HG03460 (cell line): Measurements from ENCODE around the gene CSRNP3.

Experiments used
- ATAC-seq: cut with Tn5 transposase; IDR thresholded peaks from one replicate; pipeline ENCODE4 v1.9.1; 2021; ENCODE audit not compliant: unreplicated experiment

Gene CSRNP3, protein sequence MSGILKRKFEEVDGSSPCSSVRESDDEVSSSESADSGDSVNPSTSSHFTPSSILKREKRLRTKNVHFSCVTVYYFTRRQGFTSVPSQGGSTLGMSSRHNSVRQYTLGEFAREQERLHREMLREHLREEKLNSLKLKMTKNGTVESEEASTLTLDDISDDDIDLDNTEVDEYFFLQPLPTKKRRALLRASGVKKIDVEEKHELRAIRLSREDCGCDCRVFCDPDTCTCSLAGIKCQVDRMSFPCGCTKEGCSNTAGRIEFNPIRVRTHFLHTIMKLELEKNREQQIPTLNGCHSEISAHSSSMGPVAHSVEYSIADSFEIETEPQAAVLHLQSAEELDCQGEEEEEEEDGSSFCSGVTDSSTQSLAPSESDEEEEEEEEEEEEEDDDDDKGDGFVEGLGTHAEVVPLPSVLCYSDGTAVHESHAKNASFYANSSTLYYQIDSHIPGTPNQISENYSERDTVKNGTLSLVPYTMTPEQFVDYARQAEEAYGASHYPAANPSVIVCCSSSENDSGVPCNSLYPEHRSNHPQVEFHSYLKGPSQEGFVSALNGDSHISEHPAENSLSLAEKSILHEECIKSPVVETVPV

DNA sequence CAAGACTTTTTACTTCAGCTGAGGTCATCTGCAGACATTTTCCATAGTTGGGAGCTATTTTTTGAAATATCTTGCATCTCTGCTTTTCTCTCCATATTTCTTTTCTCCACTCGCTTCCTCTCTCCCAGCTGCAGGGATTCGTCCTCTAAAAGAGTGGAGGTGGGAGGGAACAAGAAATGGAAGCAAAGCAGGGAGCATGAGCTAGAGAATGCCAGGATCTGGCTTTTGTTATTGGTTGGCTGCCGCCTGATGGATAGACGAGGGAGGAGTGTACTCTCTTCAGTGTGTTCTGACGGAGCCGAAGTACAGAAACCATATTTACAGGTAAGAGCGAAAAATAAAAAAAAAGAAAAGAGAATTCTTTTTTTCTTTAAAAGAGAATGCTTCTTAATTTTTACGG lies at the start of gene CSRNP3:
TSS of gene CSRNP3 (plus strand) at position 282 of the 400 bp plus-strand sequence. CDS start 125,368 bp downstream, outside the sequence.
- ATAC-seq = no peak

DNA sequence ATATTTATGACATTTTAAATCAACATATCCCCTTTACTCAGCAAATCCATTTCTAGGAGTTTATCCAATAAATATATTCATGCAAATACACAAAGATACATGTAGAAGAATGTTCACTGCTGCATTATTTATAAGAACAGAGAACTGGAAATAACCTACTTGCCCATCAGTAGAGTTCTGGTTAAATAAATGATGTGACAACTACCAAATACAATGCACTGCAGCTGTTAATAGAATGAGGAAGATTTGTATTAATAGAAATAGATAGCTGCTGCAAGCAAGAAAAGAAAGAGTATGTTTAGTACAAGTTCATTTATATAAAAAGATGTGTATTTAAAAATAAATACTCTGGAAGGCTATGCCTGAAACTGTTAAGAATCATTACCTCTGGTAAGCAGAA lies 49.3 kb upstream of the CSRNP3 start:
- ATAC-seq = no peak

DNA sequence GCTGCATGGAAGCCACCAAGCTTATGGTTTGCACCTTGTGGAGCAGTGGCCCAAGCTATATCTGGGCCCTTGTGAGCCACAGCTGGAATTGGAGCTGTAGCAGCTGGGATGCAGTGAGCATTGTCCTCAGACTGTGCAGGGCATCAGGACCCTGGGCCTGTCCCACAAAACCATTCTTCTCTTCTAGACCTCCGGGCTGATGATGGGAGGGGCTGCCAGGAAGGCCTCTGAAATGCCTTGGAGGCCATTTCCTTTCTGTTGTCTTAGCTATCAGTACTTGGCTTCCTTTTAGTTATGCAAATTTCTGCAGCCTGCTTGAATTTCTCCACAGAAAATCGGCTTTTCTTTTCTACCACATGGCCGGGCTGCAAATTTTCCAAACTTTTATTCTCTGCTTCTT lies 46.4 kb upstream of the CSRNP3 start:
- ATAC-seq = no peak

DNA sequence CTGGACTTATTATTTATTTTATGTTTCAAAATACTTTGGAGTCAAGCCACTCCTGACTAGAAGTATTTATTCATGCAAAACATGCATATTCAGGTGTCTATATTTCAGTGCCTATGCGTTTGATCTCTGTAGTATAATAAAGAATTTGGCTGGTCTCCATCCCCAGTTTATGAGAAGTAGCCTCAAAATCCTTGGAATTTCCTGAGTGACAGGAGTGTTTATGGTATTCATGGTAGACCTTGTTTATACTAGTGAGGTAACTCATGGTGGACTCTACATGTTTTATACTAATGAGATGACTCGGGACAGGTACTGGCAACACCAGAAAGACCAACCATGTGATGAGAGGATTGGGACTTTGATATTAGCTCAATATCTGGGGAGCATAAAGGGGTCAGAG lies 43.9 kb upstream of the CSRNP3 start:
- no peak for ATAC-seq

DNA sequence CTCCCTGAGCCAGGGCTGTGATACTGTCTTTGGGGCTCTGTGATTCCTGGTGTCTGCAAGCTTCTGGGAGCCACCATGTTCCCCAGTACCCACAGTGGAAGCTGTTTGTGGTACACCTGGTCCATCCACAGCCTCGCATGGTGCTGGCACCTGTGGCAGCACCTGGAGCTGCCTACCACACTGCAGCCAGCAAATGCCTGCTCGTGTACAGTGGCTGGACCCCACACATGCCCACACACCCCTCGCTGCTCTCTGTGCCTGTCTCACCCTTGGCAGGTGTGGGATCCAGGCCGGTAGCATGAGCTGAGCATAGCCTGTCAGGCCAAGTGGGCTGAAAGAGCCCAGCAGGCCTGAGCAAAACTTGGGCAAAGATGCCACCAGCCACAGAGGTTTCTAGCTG lies 41.8 kb upstream of the CSRNP3 start:
- ATAC-seq = no peak

DNA sequence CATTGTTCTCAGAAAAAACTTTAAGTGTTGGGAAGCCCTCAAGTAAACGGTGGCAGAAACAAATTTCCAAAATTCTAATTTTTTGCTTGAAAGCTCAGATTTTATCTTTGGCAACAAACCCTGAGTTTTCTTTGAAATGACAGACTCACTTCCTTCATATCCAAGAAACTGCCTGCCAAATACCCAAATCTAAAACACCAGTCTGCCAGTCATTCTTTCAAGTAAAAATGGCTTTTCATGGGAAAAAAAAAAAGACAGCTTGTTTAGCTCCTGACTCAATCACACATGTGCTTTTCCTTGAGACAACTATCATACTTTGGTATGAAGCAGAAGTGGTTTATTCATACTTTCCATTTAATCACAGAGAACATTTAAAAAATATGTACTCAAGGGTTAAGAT lies 40.6 kb upstream of the CSRNP3 start:
- ATAC-seq = no peak

DNA sequence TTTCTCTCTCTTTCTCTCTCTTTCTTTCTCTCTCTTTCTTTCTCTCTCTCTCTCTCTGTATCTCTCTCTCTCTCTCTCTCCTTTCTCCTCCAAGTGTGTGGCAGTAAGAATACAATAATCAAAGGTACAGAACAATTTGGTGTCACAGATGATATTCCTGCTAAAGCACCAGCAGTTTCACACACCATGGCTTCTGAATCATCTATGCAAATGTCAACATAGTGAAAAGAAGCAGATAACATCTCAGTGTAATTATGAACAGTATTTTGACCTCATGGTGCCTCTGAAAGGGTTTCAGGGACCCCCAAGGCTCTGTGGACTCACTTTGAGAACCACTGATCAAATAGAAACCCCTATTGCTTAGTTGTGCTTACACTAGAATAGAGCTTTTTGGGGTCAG lies 38.5 kb upstream of the CSRNP3 start:
- ATAC-seq = no peak

DNA sequence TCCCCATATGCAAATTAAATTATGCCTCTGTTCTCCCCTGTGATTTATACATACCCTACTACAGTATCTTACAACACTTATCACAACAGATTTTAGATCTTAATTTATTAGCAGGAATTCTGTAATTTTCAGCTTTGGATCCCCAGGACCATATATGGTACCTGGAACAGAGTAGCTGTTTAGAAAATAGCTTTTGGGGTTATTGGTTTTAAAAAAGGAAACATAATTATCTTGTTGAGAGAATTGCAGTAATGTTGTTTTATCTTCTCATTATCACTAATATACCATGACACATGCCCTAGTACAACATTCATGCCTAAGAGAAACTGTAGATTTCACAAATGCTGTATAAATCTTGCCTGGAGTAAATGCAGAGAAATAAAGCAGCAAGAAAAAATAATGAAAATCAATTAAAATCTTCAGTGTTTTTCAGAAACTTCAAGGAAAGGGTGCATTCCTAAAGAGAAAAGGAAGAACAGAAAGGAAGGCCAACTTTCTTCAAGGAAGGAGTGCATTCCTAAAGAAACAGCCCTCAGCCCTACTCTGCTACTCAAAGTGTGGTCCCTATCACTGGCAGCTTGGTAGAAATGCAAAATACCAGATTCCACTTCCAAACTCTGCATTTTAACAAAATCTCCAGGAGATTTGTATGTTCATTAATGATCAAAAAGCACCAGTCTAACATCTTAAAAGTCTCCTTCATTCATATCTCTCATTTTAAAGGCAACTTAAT lies 37.1 kb upstream of the CSRNP3 start:
- no peak for ATAC-seq

DNA sequence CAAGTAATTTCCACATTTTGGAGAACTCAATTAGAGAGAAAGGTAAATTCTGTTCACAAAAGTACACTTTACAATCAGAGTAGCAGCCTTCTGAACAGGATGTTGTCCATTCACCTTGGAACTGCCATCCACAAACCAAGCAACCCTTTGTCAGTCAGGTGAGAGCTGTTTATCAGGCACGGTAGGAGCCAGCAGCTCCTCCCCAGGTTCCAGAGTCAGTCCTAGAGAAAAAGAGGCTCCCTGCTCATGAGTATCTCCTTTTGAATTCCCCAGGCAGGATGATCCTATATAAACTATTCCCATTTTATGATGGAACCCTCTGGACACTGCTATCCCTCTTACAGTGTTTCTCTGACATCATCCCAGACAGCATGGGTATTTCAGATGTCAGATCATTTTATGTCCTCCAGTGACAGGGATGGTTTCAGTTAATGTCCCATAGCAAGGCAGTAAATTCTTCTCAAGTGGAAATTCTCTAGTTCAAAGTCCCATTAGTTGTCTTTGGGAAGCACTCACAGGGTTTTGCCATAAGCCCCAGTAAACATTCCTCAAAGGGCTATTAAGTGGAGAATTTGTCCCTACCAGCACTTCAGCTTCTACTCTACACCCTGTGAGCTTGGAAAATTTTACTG lies 34.5 kb upstream of the CSRNP3 start:
- no peak for ATAC-seq

DNA sequence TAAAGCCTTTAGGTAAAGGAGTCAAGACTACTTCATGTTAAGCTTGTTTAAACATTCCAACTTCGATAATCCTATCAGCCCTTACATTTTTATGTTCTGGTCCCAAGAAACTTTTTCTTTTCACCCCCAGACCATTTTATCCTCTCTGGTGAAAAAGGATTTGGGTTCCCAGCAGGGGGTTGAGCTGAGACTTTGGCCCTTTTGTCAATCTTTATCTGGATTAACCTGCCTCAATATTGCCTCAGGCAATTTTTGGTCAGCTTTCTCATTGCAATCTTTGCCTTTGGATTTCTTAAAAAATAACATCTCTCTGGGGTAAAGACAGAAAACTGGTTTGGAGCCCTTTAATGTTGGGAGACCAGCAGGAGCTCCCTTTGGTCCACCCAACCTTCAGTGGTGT lies 33.9 kb upstream of the CSRNP3 start:
- no peak for ATAC-seq

DNA sequence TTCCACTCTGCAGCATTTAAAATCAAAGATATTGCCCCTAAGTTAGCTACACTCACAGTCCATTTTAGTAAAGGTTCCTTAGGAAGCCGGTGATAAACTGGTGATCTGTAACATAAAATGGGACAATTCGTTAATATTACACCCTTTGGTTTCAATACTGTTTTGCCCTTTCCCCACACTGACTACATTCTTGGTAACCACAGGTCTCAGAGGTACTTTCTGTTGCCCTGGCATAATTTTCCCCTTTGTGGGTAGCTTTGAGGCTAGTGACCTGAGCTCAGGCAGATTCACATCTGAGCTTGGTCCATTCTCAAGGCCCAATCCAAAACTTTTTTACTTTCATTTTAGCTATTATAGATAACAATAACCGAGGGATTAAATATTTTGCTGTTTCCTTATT lies 32.9 kb upstream of the CSRNP3 start:
- ATAC-seq = peak; percentile 75

DNA sequence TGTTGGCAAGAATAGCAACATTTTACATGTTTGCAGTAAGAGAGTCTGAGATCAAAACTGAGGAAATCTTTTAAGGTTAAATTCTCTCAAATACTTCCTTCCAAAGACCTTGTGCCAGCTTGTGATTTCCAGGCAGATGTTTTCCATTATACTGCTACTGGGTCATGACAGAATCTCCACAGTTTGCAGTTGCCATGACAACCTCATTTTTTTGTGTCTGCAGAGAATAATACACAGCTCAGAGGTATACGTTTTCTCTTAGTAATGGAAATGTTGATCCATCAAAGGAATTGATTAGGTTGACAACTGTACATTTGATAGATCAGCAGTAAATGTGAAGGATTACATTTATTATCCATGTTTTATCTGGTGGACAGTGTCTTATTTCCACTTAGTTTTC lies 29.1 kb upstream of the CSRNP3 start:
- ATAC-seq = no peak

DNA sequence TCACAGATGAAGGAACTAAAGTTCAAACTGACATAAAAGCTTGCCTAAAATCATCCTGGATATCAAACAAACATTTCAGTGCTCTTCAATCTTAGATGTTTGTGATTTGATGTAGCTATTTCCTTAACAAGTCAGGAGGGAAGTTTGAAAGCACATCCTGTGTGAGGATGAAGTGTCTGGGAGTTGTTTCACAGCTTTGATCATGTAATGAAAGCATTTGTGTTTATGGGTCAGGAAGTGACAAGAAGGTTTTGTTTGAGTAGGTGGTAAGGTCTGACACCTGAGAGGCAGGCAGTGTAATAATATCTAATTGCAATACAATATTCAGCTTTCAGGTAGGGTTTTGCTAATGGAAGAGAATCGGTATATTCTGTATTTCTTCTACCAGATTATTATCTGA lies 26.0 kb upstream of the CSRNP3 start:
- ATAC-seq = no peak

DNA sequence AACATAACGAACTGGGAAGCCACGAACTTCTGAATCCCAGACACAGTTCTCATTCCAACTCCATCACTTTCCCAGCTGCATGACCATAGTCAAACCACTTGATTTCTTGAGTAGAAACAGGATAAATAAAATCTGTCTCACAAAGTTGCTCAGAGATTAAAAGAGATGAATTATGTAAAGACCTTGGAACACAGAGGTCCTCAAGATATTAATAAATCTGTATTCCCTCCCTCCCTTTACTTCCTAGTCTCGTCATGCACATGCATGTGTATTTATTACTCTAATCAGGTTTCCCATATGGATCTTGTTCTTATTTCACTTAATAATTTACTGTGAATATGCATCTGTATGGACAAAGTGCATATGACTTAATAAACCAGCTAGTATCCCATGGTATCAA lies 21.1 kb upstream of the CSRNP3 start:
- no peak for ATAC-seq

DNA sequence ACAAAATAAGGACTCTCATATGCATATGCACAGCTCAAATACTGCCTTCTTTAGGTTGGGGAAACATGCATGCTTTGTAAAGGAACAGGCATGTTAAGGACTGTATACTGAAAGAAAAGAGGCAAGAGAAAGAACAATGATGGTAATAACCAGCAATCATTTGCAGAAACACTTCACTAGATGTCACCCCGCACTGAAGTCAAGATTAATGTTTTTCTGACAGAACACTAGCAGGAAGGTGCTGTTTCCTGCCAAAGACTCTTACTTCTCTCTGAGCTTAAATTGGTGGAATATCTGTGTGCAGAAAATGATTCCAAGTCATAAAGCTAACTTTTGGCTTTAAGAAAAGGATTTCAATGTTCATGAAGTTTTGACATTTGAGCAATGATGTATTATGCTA lies 19.3 kb upstream of the CSRNP3 start:
- no peak for ATAC-seq

DNA sequence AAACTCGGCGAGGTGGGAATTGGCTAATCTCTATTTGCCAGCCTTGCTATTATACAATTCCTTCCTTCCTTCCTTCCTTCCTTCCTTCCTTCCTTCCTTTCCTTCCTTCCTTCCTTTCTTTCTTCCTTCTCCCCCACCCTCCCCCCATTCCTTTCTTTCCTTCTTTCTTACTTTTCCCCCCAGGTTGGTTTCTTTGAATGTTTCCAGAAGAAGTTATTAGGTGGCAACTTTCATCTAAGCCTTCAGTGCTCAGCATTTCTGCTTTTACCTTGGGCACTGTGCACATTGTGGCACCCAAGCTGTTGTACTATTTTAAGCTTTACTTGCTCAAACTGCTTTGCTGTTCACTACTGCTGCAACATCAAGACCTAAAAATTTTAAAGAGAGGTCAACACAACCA lies 17.2 kb upstream of the CSRNP3 start:
- ATAC-seq = no peak

DNA sequence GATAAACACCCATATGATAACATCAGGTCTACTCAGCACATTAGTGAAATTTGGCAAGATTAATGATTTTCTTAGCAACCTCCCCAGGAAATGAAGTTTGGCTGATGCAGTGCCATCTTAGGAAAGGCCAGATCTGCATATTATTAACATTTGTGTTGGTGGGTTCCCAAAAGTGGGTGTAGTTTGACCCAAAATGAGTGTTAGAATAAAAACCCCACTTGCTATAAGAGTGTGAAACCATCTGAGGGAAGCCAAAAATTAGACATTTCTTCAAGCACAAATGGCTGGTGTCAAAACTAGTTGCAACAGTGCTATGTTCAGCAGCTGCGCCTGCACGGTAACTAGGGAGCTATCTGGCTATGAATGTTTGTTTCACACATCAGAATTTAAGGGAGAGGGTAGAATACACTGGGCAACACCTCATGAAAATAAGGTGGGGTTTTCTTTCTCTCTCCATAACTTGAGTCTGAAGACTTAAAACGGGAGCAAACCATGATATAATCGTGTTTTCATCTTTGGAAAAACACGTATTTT lies 15.9 kb upstream of the CSRNP3 start:
- no peak for ATAC-seq

DNA sequence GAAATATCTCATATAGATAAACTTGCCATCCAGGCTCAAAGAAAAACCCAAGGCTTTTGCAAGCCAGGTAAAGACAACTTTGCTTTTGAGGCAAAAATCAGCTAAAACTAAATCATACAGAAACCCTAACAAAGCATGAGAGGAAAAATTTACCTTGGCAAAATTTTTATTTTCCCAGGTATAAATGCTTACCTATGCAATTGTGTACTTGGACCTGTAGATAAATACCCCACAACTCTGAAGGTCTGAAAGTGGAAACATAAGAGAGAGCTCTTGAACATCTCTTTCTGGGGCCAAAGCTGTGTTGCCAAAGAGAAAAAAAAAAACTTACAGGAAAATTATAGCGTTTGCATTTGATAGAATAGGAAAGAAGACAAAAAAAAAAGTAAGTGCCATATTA lies 14.6 kb upstream of the CSRNP3 start:
- ATAC-seq = no peak

DNA sequence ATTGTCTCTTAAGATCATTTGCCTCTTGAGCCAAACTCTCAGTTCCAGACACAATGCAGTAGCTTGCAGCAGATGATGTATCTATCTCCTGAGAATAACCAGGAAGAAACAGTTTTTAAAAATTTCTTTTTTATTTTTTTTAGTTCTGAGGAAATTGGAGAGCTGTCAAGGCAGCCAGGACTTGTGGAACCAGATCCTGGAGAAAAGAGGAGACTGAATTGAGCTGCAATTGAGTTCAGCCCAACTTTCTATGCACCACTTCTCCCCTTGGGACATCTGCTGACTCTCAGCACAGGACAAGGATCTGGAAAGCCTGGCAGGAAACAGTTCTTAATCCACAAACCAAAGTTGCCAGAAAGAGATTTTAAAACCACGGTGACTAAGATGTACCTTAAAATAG lies 13.5 kb upstream of the CSRNP3 start:
- no peak for ATAC-seq

DNA sequence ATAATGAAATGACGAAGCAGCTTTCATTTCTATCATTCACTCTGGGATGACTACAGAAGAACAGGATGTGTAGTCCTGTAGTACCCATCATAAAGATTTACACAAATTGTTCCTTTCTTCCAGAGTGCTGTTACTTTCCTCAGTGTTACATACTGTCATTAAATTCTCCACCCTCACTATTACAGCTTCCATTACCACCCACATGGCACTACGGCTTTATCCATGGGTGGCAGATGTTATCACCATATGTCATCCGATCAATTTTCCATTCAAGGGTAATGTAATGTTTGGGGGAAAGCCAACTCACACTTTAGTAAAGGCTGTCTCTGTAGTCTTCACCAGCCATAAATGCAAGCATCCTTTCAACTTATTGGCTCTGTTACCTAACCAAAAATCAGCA lies 7.1 kb upstream of the CSRNP3 start:
- no peak for ATAC-seq

DNA sequence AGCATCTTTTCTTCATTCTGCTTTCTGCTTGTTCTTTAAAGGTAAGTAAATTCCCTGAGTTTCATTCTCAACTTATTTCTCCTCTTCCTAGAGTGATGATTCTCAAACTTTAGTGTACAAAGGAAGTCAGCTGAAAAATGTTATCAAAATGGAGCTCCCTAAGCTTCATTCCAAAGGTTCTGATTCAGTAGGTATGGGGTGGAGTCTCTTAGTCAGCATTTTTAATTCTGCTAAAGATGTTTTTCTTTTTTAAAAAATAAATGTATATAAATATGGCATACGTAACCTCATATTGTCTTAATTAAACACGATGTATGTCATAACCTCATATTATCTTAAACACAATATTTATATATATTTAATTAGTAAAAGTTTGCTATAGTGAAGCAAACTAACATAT lies 3.1 kb upstream of the CSRNP3 start:
- no peak for ATAC-seq
